Stimulated activated naive CD8-positive, alpha-beta T cell treated with anti-CD3 and anti-CD28 coated beads, Interleukin-15, Interleukin-2, amounts not matched to agents 100 U/mL and 50 U/mL, for 24 hours (primary cell): ENCODE data around the gene SPTSSB.
A peak's percentile ranks its signal among the peaks of the same experiment; 100 is the strongest.

ENCODE experiments used
- ATAC-seq: fragments of 150-1000 bp; cut with Tn5 transposase; one replicate; pipeline ENCODE4 v1.10.0; 2021
- DNase-seq: peaks from one replicate; pipeline ENCODE4 v3.0.0; 2021

The SPTSSB gene

GRCh38 chr3:161390200-161390599 is 18.9 kb upstream of the SPTSSB start:
- no peak for ATAC-seq
- DNase-seq, result no peak

- no peak for DNase-seq
- ATAC-seq, result no peak
Observed at GRCh38 chr3:161389445-161390035, 18.2 kb upstream of the SPTSSB start.

- DNase-seq, result no peak
- ATAC-seq, result no peak
Observed at GRCh38 chr3:161388855-161389254, 17.5 kb upstream of the SPTSSB start.

DNA sequence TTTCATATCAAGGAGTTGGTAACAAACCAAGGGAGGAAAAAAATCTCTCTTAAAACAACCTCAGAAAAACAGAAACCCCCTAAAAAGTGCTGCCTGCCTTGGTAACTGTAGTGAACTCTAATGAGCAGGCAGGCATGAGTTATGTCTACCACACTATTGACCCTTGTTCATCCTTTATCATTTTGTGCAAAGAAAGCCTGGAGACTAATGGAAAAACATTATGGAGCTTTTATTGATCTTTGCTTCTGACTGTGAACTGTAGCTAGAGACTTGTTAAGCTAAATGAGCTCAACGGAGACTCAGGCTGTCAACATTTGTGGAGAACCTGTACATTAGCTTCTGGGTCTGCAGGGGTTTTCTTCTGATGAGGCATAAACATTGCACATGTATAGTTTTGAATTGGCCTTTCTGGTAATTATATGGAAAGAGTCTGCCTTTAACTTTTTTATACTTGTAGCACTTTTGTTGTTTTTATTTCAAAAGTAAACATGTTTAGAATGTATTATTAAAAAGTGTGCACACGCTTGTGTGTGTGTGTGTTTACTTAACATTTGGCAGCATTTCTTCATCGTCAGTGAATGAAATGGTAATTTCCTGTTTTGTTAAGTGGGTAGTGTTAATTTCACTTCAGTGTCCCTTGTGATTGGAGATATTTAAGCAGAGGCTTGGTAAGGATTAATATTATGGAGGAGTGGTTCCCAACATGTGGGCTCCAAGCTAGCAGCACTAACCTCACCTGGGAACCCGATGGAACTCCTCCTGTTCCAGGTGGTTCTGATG is 15.9 kb upstream of the SPTSSB start:
- DNase-seq (no peak), ATAC-seq (no peak)

GRCh38 chr3:161372321-161373260 is 1.3 kb upstream of the SPTSSB start:
- DNase-seq, result peak; percentile 26
- peak; percentile 42 for ATAC-seq

DNA sequence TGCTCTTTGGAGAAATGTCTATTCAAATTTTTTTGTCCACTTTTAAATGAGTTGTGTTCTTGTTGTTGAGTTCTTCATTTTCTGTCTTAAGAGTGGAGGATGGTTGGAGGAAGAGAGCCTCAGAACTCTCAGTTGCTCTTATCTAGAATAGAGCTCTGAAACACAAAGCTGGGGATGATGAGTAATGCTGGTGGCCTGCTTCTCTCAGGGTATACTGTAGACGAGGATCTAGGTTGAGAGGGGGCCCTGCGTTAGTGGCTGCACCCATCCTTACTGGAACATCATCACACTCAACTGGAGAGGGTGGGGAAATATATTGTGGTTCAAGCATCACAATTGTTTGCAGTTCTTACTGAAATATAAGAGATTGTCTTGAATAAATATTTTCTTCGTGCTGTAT is 1.8 kb downstream of the SPTSSB start:
- ATAC-seq (no peak), DNase-seq (no peak)

DNA sequence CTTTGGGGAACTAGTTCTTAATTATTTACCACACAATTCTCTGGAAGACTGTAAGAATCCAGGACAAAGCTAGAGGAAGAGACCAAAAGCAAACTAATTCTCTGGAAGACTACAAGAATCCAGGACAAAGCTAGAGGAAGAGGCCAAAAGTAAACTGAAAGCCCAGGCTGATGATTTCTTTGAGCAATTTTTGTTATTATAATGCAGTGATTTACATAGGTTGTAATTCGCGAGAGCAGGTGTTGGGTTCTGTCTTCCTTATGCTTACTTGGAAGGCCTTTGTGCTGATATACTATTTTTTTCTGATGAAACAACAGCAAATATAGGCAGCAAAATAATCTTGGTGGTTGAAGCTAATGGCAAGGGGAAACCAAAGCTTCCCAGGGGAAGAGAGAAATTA is 5.2 kb downstream of the SPTSSB start:
- no peak for DNase-seq
- ATAC-seq, result no peak

DNA sequence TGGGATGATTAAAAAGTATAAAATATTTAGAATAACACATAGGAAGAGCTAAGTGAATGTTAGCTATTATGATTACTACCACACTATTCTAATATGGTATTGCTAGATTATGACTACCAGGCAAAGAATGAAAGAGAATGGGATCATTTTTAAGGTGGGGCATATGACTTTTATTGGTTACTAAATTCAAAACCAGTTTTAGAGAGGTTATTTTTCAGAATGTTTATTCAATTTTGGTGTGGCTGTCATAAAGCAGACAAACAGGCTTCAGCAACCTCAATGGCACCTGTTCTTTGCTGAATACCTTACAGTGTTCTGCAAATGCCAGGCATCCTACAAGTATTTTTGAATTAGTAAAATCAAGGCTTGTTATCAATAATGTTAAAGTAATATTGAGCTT is 12.8 kb downstream of the SPTSSB start:
- ATAC-seq (no peak), DNase-seq (no peak)

GRCh38 chr3:161356287-161356686 is 15.0 kb downstream of the SPTSSB start:
- no peak for DNase-seq
- no peak for ATAC-seq

DNA sequence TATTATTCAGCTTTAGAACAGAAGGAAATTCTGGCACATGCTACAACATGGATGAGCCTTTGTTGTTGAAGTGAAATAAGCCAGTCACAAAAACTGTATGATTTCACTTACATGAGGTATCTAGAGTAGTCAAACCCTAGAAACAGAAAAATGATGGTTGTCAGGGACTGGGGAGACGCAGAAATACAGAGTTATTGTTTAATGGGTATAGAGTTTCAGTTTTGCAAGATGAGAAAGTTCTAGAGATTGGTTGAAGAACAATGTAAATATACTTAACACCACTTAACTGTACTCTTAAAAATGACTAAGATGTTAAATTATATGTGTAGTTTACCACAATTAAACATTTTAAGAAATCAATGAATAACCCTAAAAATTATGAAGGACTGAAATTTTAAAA is 15.8 kb downstream of the SPTSSB start:
- DNase-seq (no peak), ATAC-seq (no peak)

- no peak for DNase-seq
- ATAC-seq, result no peak
Observed at GRCh38 chr3:161354554-161354953, 16.8 kb downstream of the SPTSSB start.

GRCh38 chr3:161351330-161351729 is 20.0 kb downstream of the SPTSSB start:
- DNase-seq (no peak), ATAC-seq (no peak)

DNA sequence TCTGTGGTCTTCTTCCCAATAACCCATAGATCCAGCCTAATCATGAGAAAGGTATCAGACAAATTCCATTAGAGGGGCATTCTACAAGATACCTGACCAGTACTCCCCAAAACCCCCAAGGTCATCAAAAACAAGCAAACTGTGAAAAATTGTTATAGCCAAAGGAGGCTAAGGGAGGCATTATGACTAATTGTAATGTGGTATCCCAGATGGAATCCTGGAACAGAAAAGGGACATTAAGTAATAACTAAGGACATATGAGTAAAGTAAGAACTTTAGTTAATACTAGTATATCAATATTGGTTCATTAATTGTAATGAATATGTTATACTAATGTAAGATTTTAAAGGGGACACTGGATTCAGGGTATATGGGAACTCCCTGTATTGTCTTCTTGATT is 20.4 kb downstream of the SPTSSB start:
- DNase-seq (no peak), ATAC-seq (no peak)

- DNase-seq, result peak; percentile 10
- ATAC-seq, result peak; percentile 98
Observed at GRCh38 chr3:161349529-161350312, 21.6 kb downstream of the SPTSSB start.

DNA sequence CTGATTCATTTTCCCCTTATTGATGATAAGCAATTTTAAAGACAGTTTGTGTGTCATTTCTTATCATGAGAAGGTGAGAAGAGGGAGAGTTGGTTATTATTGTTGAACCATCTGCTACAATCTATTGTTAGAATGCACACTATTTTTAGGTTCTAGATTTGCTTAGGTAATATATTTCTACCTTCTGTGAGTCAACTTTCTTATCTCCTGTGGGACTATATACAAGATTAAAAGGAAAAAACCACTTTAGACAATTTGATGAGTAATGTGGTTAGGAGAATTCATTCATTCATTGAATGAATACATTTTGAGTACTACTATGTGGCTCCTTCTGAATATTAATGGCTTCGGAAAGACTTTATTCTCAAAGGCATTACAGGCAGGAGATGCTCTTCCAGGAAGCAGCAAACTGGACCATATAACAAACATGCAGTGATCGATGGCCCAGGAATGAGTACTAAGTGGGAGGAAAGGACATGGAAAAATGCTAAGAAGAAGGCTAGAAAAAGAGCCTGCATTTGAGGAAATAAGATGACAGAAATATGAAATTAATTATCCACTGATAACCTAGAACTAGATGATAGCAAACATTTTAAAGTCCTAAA is 22.4 kb downstream of the SPTSSB start:
- ATAC-seq (peak; percentile 12), DNase-seq (no peak)

DNA sequence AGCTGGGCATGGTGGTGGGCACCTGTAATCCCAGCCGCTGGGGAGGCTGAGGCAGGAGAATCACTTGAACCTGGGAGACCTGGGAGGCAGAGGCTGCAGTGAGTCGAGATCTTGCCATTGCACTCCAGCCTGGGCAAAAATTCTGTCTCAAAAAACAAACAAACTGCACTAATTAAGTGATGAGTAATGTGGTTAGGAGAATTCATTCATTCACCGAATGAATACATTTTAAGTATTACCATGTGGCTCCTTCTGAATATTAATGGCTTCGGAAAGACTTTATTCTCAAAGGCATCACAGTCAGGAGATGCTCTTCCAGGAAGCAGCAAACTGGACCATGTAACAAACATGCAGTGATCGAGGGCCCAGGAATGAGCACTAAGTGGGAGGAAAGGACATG is 23.6 kb downstream of the SPTSSB start:
- DNase-seq (no peak), ATAC-seq (no peak)

GRCh38 chr3:161345023-161345422 is 26.3 kb downstream of the SPTSSB start:
- no peak for ATAC-seq
- DNase-seq, result no peak

- no peak for ATAC-seq
- DNase-seq, result no peak
Observed at GRCh38 chr3:161343986-161344385, 27.3 kb downstream of the SPTSSB start.

GRCh38 chr3:161343540-161343939 is 27.8 kb downstream of the SPTSSB start:
- ATAC-seq, result no peak
- no peak for DNase-seq

DNA sequence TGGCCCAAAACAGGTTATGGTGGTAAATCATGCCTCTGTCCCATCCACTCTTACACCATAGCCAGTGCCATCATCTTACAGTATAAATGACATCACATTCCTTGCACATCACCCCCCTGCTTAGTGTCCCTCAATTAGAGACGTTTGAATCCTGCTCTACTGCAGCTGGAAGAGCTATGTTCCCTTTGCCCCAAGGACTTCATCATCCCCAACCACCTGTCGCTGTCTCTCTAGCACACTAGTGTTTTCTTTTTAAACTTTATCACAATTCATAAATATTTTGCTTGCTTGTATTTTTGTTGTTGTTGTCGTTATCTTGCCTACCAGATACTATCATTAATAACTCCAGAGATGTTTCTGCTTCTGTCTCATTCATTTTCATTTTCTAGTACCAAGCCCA is 28.7 kb downstream of the SPTSSB start:
- no peak for DNase-seq
- no peak for ATAC-seq
